Neural progenitor cell (in vitro differentiated cells): ENCODE results near the gene ORMDL1. TPM values are rescaled to one million over a fixed set of nuclear protein-coding genes. Genes with fewer than 3 reads are reported as not detected.
A peak's percentile ranks its signal among the peaks of the same experiment; 100 is the strongest.

Experiments
- DNase-seq: peaks from one replicate; pipeline ENCODE4 v3.0.0-alpha.2; 2016; ENCODE audit warnings: low spot score
- H2AFZ ChIP-seq: fragments of 200-600 bp; sonication (generic); replicated peaks from 2 replicates; pipeline ENCODE4 v1.6.1; 2016; ENCODE audit warnings: antibody characterized with exemption
- H3F3A ChIP-seq: fragments of 200-600 bp; sonication (generic); 2 replicates; pipeline ENCODE4 v1.6.1; 2016; ENCODE audit warnings: antibody characterized with exemption, low read depth
- H3K27ac ChIP-seq: fragments of 200-600 bp; sonication (generic); 2 replicates; pipeline ENCODE4 v1.5.1; 2016; ENCODE audit warnings: mild to moderate bottlenecking
- H3K27me3 ChIP-seq: fragments of 200-600 bp; sonication (generic); 2 replicates; pipeline ENCODE4 v1.6.1; 2016; ENCODE audit warnings: mild to moderate bottlenecking, moderate library complexity
- H3K36me3 ChIP-seq: fragments of 200-600 bp; sonication (generic); 2 replicates; pipeline ENCODE4 v1.5.1; 2016
- H3K4me1 ChIP-seq: fragments of 200-600 bp; sonication (generic); 2 replicates; pipeline ENCODE4 v1.6.1; 2016; ENCODE audit warnings: mixed run types
- H3K4me2 ChIP-seq: fragments of 200-600 bp; sonication (generic); 2 replicates; pipeline ENCODE4 v1.6.1; 2016
- H3K4me3 ChIP-seq: fragments of 200-600 bp; sonication (generic); 2 replicates; pipeline ENCODE4 v1.5.1; 2016
- H3K79me2 ChIP-seq: fragments of 200-600 bp; sonication (generic); 2 replicates; pipeline ENCODE4 v1.6.1; 2016; ENCODE audit warnings: low read depth
- H3K9ac ChIP-seq: fragments of 200-600 bp; sonication (generic); 2 replicates; pipeline ENCODE4 v1.6.1; 2016
- H3K9me3 ChIP-seq: fragments of 200-600 bp; sonication (generic); 2 replicates; pipeline ENCODE4 v1.5.1; 2016; ENCODE audit warnings: low read depth
- H4K20me1 ChIP-seq: fragments of 200-600 bp; sonication (generic); 2 replicates; pipeline ENCODE4 v1.6.1; 2016; ENCODE audit warnings: low read depth
- H3K27ac Mint-ChIP-seq: 3 replicates; pipeline ENCODE4 v1.8.0; 2021; ENCODE audit warnings: mixed read lengths
- H3K27me3 Mint-ChIP-seq: 2 replicates; pipeline ENCODE4 v1.8.0; 2022; ENCODE audit warnings: low read depth, mild to moderate bottlenecking, inconsistent platforms, moderate library complexity, mixed read lengths; ENCODE audit not compliant: insufficient read depth
- H3K36me3 Mint-ChIP-seq: 3 replicates; pipeline ENCODE4 v1.8.0; 2021; ENCODE audit warnings: mixed read lengths
- H3K4me1 Mint-ChIP-seq: 3 replicates; pipeline ENCODE4 v1.8.0; 2021; ENCODE audit warnings: mixed read lengths
- H3K4me3 Mint-ChIP-seq: 3 replicates; pipeline ENCODE4 v1.8.0; 2021; ENCODE audit warnings: mild to moderate bottlenecking, moderate library complexity, mixed read lengths
- H3K9me3 Mint-ChIP-seq: 3 replicates; pipeline ENCODE4 v1.8.0; 2020; ENCODE audit warnings: mixed read lengths
- EZH2 ChIP-seq: fragments of 200-600 bp; sonication (generic); IDR thresholded peaks from 2 replicates; pipeline ENCODE4 v1.6.1; 2017; ENCODE audit warnings: antibody characterized with exemption, mild to moderate bottlenecking, moderate library complexity
- EZH2phosphoT487 ChIP-seq: fragments of 200-600 bp; sonication (generic); IDR thresholded peaks from 2 replicates; pipeline ENCODE4 v1.6.1; 2017; ENCODE audit warnings: antibody characterized with exemption
- total RNA-seq: library from RNA; depleted of rRNA; stranded (reverse); fragments of >200 nt; gene quantifications from 2 replicates; pipeline ENCODE4 v1.2.3, GENCODE V29; 2015; ENCODE audit warnings: low replicate concordance
- TF ChIP-seq, protein P1 (sequence below): fragments of 200-600 bp; sonication (generic); IDR thresholded peaks from 2 replicates; pipeline ENCODE4 v1.5.1; 2017; ENCODE audit warnings: antibody characterized with exemption, mild to moderate bottlenecking

Gene ORMDL1
- total RNA-seq, 1 donor from 2014 or later, result 171 TPM

DNA sequence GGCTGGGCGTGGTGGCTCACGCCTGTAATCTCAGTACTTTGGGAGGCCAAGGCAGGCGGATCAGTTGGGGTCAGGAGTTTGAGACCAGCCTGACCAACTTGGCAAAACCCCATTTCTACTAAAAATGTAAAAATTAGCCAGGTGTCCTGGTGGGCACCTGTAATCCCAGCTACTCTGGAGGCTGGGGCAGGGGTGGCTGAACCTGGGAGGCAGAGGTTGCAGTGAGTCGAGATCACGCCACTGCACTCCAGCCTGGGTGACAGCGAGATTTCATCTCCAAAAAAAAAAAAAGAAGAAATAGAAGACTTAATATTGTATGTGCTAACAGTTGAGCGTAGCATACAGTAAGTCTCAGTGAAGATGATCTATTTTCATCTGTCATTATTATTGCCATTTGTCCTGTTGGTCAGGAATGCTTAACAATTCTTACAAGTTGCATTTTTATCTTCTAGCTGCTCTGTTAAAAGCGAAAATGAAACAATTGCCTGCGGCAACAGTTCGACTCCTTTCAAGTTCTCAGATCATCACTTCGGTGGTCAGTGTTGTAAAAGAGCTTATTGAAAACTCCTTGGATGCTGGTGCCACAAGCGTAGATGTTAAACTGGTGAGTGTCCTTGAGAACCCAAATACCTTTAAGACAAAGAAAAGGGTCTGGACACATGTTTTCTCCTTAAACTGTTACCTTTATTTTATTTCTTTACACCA is 7.4 kb upstream of the ORMDL1 start:
- Histone ChIP-seq H3K9me3 (no peaks in the 10 kb centered on the region), H3K4me2 (no peak overlapping the region), H3K79me2 (peaks cover 66% of the 10 kb centered on the region), H3K9ac (no peak overlapping the region), H3F3A (no peaks in the 10 kb centered on the region), H4K20me1 (peaks cover 19% of the 10 kb centered on the region), H3K27me3 (no peaks in the 10 kb centered on the region), H3K27ac (no peak overlapping the region), H3K4me3 (no peak overlapping the region), H3K36me3 (peaks cover 30% of the 10 kb centered on the region), H3K4me1 (no peaks in the 10 kb centered on the region), H2AFZ (no peak overlapping the region)
- Mint-ChIP-seq H3K36me3 (peaks cover 20% of the 10 kb centered on the region), H3K27ac (no peak overlapping the region), H3K27me3 (no peaks in the 10 kb centered on the region), H3K9me3 (no peaks in the 10 kb centered on the region), H3K4me1 (no peaks in the 10 kb centered on the region), H3K4me3 (no peak overlapping the region)
- no peak for DNase-seq
- TF ChIP-seq EZH2, result no peak
- TF ChIP-seq EZH2phosphoT487, result no peak
- TF ChIP-seq, protein P1, sequence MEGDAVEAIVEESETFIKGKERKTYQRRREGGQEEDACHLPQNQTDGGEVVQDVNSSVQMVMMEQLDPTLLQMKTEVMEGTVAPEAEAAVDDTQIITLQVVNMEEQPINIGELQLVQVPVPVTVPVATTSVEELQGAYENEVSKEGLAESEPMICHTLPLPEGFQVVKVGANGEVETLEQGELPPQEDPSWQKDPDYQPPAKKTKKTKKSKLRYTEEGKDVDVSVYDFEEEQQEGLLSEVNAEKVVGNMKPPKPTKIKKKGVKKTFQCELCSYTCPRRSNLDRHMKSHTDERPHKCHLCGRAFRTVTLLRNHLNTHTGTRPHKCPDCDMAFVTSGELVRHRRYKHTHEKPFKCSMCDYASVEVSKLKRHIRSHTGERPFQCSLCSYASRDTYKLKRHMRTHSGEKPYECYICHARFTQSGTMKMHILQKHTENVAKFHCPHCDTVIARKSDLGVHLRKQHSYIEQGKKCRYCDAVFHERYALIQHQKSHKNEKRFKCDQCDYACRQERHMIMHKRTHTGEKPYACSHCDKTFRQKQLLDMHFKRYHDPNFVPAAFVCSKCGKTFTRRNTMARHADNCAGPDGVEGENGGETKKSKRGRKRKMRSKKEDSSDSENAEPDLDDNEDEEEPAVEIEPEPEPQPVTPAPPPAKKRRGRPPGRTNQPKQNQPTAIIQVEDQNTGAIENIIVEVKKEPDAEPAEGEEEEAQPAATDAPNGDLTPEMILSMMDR, result no peak

DNA sequence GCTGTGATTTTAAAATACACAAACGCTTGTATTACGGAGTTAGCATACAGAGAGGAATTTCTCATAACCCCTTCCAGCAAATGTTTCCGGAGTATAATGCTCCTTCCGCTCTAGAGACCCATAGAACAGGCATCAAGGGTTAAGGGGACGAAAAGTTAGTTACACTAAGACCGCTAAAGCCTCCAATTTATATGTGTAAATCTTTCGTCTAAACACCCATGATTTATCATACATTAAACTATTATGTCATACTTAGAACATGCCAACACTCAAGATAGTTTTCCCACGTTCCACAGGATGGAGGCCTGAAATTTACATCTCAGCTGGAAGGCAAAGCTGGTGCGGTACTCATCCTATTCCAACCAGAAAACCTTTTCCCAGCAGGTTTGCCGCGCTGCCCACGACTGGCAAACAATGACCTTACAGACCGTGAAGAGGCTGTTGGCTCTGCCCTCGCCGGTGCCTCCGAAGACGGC is 650 bp downstream of the ORMDL1 start:
- TF ChIP-seq EZH2, result no peak
- no peak for TF ChIP-seq EZH2phosphoT487
- TF ChIP-seq, protein P1, result no peak
- H3K36me3 ChIP-seq, result peaks cover 17% of the 10 kb centered on the region
- Mint-ChIP-seq H3K36me3 (peaks cover 28% of the 10 kb centered on the region), H3K27me3 (no peaks in the 10 kb centered on the region), H3K4me3 (peak overlapping the region; percentile 87), H3K9me3 (no peaks in the 10 kb centered on the region), H3K27ac (peak overlapping the region; percentile 88), H3K4me1 (peaks cover 28% of the 10 kb centered on the region)
- DNase-seq, result no peak
- peak overlapping the region; percentile 90 for H3K4me2 ChIP-seq
- peaks cover 10% of the 10 kb centered on the region for H3K4me1 ChIP-seq
- H4K20me1 ChIP-seq, result no peaks in the 10 kb centered on the region
- H3K27ac ChIP-seq, result peak overlapping the region; percentile 93
- peaks cover 89% of the 10 kb centered on the region for H3K79me2 ChIP-seq
- H2AFZ ChIP-seq, result peak overlapping the region; percentile 52
- no peaks in the 10 kb centered on the region for H3K9me3 ChIP-seq
- H3K4me3 ChIP-seq, result peak overlapping the region; percentile 72
- H3K27me3 ChIP-seq, result no peaks in the 10 kb centered on the region
- peak overlapping the region; percentile 80 for H3K9ac ChIP-seq
- H3F3A ChIP-seq, result peaks cover 7% of the 10 kb centered on the region

DNA sequence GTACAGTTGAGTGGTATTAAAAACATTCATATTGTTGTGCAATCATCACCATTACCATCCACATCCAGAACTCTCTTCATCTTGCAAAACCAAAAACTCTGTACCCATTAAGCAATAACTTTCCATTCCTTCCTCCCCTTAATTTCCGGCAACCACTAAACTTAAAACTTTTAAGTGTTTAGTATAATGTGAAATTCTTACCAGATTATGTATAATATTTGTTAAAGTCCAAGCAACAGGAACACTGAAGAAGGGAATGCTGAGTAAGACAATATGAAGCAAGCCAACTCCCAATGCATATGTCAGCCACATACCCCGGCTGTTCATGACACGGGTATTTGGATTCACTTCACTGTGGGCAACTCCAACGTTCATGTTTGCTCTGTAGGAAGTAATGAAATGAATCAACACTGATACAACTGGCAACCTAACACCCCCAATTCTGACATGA is 1.9 kb downstream of the ORMDL1 start:
- Histone ChIP-seq H3K9me3 (no peaks in the 10 kb centered on the region), H3K4me1 (peaks cover 10% of the 10 kb centered on the region), H4K20me1 (no peaks in the 10 kb centered on the region), H3K4me2 (peak overlapping the region; percentile 90), H3K27me3 (no peaks in the 10 kb centered on the region), H3K27ac (no peak overlapping the region), H3K9ac (no peak overlapping the region), H3K36me3 (peaks cover 17% of the 10 kb centered on the region), H3F3A (peaks cover 7% of the 10 kb centered on the region), H3K4me3 (peak overlapping the region; percentile 72), H3K79me2 (peaks cover 76% of the 10 kb centered on the region), H2AFZ (no peak overlapping the region)
- peaks cover 28% of the 10 kb centered on the region for H3K4me1 Mint-ChIP-seq
- TF ChIP-seq, protein P1, result no peak
- no peak for TF ChIP-seq EZH2
- TF ChIP-seq EZH2phosphoT487, result no peak
- no peak for DNase-seq
- H3K27me3 Mint-ChIP-seq, result no peaks in the 10 kb centered on the region
- H3K9me3 Mint-ChIP-seq, result no peaks in the 10 kb centered on the region
- peaks cover 30% of the 10 kb centered on the region for H3K36me3 Mint-ChIP-seq
- no peak overlapping the region for H3K27ac Mint-ChIP-seq
- peak overlapping the region; percentile 87 for H3K4me3 Mint-ChIP-seq
